K562 (cell line): Measurements from ENCODE around the gene PPOX. TPM values are rescaled to one million over a fixed set of nuclear protein-coding genes. Genes with fewer than 3 reads are reported as not detected.

Experiments
- ADNP ChIP-seq: fragments of 200-800 bp; sonication (Bioruptor generic); IDR thresholded peaks from 2 replicates; pipeline ENCODE4 v1.6.1; 2016; ENCODE audit warnings: missing genetic modification characterization, missing compliant biosample characterization
- ATF2 ChIP-seq: sonication (generic); formaldehyde crosslinking; IDR thresholded peaks from 2 replicates; pipeline ENCODE4 v1.8.1; 2022; ENCODE audit warnings: missing genetic modification reagents
- BCLAF1 ChIP-seq, 2 experiments: fragments of 450-650 bp in 1 of 2; IDR thresholded peaks; 2 replicates each; pipeline ENCODE4 v1.6.1; 2011 to 2017; ENCODE audit warnings: low read depth in 2 of 2, antibody characterized with exemption in 1 of 2, borderline replicate concordance in 1 of 2, low read length in 1 of 2, mild to moderate bottlenecking in 1 of 2, mixed read lengths in 1 of 2; ENCODE audit not compliant: control insufficient read depth in 1 of 2
- ETV5 ChIP-seq: sonication (generic); formaldehyde crosslinking; IDR thresholded peaks from 2 replicates; pipeline ENCODE4 v1.4.0; 2020; ENCODE audit warnings: low read depth, mild to moderate bottlenecking, missing genetic modification reagents
- GTF2E2 ChIP-seq: fragments of 200-800 bp; sonication (Bioruptor generic); IDR thresholded peaks from 2 replicates; pipeline ENCODE4 v1.6.1; 2016; ENCODE audit warnings: missing genetic modification characterization, missing compliant biosample characterization
- KLF16 ChIP-seq: IDR thresholded peaks from 2 replicates; pipeline ENCODE4 v1.6.1; 2016; ENCODE audit warnings: antibody characterized with exemption
- POLR2A ChIP-seq: fragments of 450-650 bp; conservative IDR thresholded peaks from 2 replicates; pipeline ENCODE4 v1.6.1; 2016
- RERE ChIP-seq: sonication (generic); formaldehyde crosslinking; IDR thresholded peaks from 2 replicates; pipeline ENCODE4 v1.8.0; 2023; ENCODE audit warnings: missing genetic modification reagents, mild to moderate bottlenecking, borderline replicate concordance
- RFX5 ChIP-seq: IDR thresholded peaks from 2 replicates; pipeline ENCODE4 v1.6.1; 2011; ENCODE audit warnings: low read depth, mild to moderate bottlenecking, improper control_type of control experiment, low read length
- SMAD2 ChIP-seq: fragments of 150-350 bp; IDR thresholded peaks from 2 replicates; pipeline ENCODE4 v1.6.1; 2014; ENCODE audit warnings: low read depth, mild to moderate bottlenecking, low read length
- UBTF ChIP-seq, 2 experiments: IDR thresholded peaks; 2 replicates each; pipeline ENCODE4 v1.6.1; 2012; ENCODE audit warnings: improper control_type of control experiment in 2 of 2, low read depth in 2 of 2, low read length in 2 of 2, borderline replicate concordance in 1 of 2
- ZBTB2 ChIP-seq: fragments of 450-650 bp; IDR thresholded peaks from 2 replicates; pipeline ENCODE4 v1.6.1; 2016; ENCODE audit warnings: antibody characterized with exemption
- ZC3H8 ChIP-seq: fragments of 450-650 bp; IDR thresholded peaks from 2 replicates; pipeline ENCODE4 v1.6.1; 2017
- ZNF778 ChIP-seq: fragments of 450-650 bp; formaldehyde crosslinking; IDR thresholded peaks from 2 replicates; pipeline ENCODE4 v1.4.0; 2020; ENCODE audit warnings: mild to moderate bottlenecking, moderate library complexity
- polyA plus RNA-seq, 8 experiments: library from polyadenylated mRNA; depleted of rRNA in 4 of 8; stranded (reverse) in 5 of 8; unstranded in 3 of 8; fragments of >200 nt; fragmentation: Nextera tagmentation in 2 of 8; fragmentation: Illumina TruSeq in 1 of 8; extraction: Ambion mirVana in 2 of 8; extraction: Trizol in 1 of 8; gene quantifications; 2 replicates each; pipeline versions ENCODE4 v1.2.1 to v1.2.3, GENCODE V29; 2011 to 2014; ENCODE audit warnings: inconsistent platforms in 1 of 8, missing spikeins in 1 of 8
- total RNA-seq, 7 experiments: library from RNA; depleted of rRNA in 6 of 7; stranded (reverse); fragments of >200 nt in 6 of 7; fragmentation: Illumina TruSeq in 2 of 7; extraction: Trizol in 2 of 7; gene quantifications; 2 replicates each; pipeline versions ENCODE4 v1.2.1 to v1.2.3, GENCODE V29; 2011 to 2021; ENCODE audit warnings: low replicate concordance in 1 of 7

Gene PPOX
- total and polyA plus RNA-seq, 9 of the 15 experiments (the other 6 are each of a cell fraction or from before 2014, with no cell fraction given): 17.0 to 57.1 (median 38.9) TPM

GRCh38 chr1:161133220-161133740, 32.9 kb upstream of the PPOX start (continued):
- TF ChIP-seq RFX5 (no peak), BCLAF1 (IDR thresholded peaks at IDR 0.05; ENCODE audit: borderline replicate concordance in 1 of 2, control insufficient read depth in 1 of 2, low read depth in 2 of 2, low read length in 1 of 2) (no peak), ATF2 (CRISPR knock-in tag) (no peak), ZBTB2 (no peak), KLF16 (no peak), POLR2A (no peak), SMAD2 (no peak), UBTF (IDR thresholded peaks at IDR 0.05; ENCODE audit: borderline replicate concordance in 1 of 2, low read depth in 2 of 2, low read length in 2 of 2) (no peak), ZNF778 (CRISPR knock-in tag) (no peak), ADNP (no peak), RERE (CRISPR knock-in tag) (no peak), ZC3H8 (no peak), ETV5 (CRISPR knock-in tag) (no peak), GTF2E2 (no peak; the same call in 1 of the 2 replicates)
